ENCODE results near the gene TMIE.

DNA sequence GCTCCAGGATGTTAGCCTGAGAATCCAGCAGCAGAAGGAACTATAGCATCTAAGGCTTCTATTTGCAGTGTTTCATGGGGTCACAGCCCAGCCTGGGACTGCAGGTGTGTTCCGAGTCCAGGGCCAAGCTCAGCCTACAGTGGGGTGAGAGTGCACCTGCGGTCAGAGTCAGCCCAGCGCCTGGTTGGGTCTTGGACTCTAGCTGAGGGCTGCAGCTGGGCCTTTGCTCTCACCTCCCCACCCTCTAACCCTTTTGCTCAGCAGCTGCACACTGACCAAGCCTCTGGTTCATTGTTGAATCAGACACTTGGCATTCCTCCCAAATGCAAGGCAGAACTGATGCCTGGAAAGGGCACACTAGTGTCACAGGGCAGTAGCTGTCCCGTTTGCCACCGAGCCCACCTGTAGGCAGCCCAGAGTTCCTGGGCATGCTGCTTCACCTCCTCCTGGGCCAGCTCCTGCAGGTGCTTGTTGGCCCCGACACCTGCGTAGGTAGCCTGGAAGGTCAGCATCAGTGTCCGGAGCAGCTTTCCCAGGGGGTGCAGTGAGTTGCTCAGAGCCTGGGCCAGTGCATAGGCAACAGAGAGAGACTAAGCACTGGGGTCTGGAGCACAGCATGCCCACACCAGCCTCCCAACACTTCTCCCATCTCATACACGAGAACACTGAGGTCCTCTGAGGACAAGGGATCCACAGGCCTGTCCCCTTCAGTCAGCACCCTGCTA lies 25.2 kb upstream of the TMIE start:
- TF ChIP-seq, protein P1, sequence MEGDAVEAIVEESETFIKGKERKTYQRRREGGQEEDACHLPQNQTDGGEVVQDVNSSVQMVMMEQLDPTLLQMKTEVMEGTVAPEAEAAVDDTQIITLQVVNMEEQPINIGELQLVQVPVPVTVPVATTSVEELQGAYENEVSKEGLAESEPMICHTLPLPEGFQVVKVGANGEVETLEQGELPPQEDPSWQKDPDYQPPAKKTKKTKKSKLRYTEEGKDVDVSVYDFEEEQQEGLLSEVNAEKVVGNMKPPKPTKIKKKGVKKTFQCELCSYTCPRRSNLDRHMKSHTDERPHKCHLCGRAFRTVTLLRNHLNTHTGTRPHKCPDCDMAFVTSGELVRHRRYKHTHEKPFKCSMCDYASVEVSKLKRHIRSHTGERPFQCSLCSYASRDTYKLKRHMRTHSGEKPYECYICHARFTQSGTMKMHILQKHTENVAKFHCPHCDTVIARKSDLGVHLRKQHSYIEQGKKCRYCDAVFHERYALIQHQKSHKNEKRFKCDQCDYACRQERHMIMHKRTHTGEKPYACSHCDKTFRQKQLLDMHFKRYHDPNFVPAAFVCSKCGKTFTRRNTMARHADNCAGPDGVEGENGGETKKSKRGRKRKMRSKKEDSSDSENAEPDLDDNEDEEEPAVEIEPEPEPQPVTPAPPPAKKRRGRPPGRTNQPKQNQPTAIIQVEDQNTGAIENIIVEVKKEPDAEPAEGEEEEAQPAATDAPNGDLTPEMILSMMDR (IDR thresholded peaks at IDR 0.05; ENCODE audit: low read depth, low read length, poor library complexity, severe bottlenecking) = no peak
- no peak for TF ChIP-seq EZH2phosphoT487 (IDR thresholded peaks at IDR 0.05; ENCODE audit: borderline replicate concordance, low read length)
